GM19328 (cell line): ENCODE data around the gene ARID3A.
A peak's percentile ranks its signal among the peaks of the same experiment; 100 is the strongest.
"Not testable (repeated sequence)": the region's sequence is repeated elsewhere in the genome, so short reads cannot be mapped to it uniquely, and the experiment has no call there.

Experiments
- ATAC-seq: cut with Tn5 transposase; IDR thresholded peaks from one replicate; pipeline ENCODE4 v1.9.1; 2021; ENCODE audit warnings: mild to moderate bottlenecking, moderate library complexity; ENCODE audit not compliant: unreplicated experiment

Gene ARID3A

DNA sequence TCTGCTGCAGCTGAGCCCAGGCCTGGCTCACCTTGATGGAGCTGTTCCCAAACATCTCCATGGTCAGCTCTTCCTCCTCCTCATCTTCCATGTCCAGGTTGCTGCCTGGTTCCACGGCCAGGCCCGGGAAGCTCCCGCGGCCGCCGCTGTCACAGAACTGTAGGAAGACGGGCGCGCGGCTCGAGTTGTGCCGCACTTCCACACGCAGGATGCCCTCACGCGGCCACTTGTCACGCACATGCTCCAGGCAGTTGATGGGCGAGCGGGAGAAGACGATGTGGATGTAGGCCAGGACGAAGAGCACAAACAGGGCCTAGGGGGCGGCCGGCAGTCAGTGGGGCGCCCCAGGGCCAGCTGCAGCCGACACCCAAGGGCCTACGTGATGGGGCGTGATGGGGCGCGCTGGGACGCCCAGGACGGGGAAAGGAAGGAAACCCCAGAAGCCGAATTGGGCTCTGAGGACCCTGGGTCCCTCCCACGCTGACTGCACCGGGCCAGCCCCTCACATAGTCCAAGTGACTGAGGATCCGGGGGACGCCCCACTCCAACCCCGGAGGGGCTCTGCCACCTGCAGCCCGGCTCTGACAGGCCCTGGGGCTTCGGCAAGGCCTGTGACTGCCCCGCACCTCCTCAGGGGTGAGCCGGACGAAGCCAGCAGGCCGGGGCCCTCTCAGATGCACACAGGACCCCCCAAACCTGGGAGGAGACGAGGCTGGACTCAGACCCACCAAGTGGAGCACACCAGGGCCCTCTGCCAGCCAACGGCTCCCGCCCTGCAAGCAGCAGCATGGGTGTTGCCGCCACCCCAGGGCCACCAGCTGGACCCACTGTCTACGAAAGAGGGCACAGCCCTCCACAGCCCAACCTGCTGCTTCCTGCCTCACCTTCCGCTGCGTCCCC lies 88.6 kb downstream of the ARID3A start:
- no peak for ATAC-seq

DNA sequence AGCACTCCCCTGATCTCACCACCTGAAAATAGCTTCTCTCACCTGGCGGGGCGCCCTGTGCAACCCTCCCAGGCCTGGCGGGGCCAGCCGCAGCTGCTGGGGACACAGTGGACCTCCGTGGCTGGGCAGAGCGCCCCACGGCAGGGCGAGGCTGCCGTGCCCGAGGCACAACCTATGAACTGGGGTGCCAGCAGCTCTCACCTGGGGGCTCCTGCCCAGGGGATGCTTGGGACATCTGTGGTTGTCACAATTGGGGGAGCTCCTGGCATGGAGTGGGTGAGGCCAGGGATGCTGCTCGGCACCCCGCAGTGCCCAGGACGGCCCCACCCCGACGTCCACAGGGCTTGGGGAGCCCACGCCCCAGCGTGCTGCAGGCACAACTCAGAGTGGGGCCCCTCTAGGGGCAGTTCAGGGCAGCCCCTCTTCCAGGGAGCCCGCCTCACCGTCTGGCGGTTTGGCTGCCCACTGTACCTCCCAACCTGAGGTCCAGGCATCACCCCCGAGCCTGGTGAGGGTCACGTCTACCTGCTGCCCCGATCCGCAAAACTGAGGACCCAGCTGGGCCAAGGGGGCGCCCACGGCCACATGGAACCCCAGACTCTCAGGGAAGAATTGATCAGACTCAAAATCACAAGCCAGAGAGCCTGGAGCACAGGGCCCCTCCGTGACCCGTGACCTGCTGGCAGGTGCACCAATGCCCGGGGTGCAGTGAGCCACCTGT lies 89.4 kb downstream of the ARID3A start:
- no peak for ATAC-seq

DNA sequence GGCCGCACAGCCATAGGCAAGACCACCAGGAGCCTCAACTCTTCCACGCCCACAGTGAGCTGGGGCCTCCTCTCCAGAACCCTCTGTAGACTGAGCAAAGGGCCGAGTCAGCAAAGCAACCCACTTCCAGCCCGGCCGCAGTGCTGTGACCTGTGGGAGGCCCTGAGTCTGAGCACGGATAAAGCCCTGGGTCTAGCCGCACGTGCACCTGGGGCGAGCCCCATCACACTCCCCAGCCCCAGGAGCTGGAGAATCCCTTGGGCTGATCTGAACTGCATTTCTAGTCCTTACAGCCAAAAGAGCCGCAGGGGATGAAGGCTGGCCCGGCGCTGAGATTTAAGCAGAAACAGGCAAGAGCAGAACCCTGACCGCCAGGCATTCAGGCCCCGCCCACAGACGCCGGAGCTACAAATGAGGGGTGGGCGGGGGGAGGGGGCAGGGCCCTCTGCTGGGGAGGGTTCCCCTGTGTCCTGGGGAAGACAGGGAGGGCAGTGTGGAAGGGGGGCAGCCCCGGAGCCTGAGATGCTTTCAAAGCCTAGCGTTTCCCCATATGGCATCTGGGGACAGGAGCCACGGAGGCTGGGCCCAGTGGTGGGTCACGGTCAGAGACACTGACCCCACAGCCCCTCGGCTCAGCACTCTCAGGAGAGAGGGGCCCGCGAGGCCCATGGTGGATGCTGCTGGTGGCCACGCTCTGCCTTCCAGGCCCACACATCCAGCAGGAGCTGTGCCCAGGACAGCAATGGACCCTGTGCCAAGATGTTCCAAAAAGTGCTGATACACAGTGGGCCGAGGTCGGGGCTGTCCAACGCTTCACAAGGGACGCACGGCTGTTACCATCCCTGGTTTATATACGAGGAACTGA lies 90.2 kb downstream of the ARID3A start:
- ATAC-seq, result no peak

DNA sequence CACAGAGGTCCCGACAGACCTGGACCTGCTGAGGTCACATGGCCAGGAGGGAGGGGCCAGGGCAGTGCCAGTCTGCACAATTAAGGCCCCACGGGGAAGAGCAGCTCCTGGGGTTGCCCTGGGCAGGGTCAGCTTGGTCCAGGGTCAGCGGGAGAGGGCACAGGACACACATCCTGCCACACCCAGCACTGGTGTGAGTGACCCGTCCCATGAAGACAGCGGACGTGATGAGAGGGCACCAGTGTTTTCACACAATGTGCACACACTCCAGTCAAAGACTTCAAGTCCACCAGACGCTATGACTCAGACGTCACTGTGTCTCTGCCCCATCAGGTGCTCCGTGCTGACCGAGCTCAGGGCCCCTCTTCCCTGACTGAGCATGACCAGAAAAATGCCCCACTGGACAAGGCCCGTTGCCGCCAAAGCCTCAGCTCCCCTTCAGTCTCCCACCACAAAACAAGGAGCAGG lies 90.8 kb downstream of the ARID3A start:
- no peak for ATAC-seq

DNA sequence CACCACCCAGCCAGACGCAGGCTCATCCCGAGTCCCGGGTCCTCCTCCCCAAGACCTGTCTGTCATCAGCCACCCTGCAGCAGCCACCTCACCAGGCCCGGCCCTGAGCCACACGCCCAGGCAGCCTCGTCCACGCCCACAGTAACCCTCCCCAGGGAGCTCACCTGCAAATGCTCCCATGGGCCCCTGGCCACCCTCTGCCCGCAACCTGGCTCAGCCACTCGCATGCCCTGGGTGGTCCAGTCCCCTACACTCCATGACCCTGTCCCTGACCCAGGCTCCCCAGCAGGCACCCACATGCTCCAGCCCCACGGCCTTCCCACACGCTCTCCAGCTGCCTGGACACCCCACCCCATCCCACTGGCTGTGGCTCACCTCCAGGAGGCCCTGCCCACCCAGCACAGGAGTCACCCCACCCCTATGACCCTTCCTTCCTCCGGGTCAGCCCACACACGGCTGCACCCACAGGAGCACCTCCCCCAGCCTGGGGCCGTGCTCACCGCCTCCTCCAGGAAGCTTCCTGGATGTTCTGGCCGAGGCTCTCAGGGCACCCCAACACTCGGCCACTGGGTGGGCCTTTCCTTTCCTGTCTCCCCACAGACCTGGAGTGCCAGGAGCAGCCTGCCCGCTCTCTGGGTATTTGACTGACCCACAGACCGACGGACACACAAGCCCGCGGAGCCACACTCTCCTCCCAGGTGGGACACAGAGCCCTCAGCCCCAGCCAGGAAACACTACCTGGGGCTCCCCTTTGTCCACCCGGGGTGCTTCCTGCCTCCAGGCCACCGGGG lies 91.5 kb downstream of the ARID3A start:
- ATAC-seq, result no peak

DNA sequence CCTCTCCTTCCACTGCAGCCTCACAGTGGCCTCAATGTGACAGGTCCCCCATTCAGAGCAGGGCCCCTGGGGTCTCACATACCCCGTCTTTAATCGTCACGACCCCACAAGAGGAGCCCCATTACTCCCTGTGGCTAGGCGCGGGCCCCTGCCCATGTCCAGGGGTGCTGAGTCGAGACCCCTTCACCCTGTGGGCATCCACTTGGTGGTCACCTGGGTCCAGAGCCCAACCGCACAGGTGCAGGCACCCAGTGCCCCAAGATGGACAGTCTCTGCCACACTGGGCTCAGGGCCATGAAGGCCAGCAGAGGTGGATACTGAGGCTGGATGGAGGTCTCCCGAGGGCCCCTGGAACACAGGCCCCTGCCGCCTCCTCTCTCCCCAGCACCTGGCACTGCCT lies 92.1 kb downstream of the ARID3A start:
- ATAC-seq, result no peak

DNA sequence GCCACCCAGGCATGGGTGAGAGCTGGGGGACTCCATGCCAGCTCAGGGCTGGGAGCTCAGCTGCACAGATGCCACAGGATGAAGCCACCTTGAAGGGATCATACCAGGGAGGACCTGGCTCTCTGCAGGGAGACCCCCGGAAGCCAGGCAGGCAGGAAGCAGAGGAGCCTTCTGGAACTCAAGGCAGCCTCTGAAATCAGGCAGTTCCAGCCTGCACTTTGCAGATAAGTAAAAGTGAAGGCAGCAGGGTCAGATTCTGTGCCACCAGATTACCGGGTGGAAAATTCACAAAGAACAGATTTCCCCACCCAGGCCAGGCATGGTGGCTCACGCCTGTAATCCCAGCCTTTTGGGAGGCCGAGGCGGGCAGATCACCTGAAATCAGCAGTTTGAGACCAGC lies 92.6 kb downstream of the ARID3A start:
- no peak for ATAC-seq

DNA sequence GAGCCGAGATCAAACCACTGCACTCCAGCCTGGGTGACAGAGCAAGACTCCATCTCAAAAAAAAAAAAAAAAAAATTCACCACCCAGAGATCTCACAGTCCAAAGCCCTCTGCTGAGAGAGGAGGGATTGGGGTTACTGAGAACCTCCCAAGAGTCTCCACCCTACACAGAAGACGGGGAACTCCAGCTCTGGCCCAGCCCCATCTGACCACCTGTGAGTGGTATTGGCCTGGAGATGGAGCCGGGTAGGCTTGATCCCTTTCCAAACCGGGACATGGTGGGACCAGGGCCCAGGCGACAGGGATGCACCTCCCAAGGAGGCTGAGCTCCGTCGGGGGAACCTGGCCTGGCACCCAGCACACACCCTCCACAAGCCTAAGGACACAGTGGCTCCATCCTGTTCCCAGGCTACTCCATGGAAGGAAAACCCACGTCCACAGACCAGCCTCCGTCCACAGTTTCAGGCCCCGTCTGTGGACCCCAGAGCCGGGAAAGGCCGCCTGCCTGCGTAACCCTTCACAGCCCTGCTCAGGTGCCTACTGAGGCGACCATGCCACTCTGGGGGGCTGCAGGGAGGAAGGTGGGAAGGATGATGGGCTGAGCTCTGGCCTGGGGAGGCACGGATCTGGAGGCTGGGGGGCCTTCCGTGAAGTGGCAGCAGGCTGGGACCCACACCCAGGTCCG lies 93.2 kb downstream of the ARID3A start:
- ATAC-seq, result no peak

DNA sequence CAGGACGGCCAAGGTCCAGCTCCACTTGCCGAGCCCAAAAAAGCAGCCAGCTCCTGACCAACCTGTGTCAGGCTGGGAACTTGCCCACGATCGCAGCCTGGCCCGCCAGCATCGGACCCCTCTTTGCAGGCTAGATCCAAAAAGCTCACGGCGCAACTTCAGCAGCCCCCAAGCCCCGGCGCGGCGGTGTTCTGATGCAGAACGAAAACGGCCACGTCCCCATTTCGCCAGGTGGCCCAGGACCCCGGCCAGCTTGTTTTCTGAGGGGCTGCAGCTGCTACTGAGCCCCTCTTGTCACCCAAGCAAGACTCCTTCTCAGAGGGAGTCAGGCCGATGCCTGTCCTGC lies 93.8 kb downstream of the ARID3A start:
- ATAC-seq, result no peak

DNA sequence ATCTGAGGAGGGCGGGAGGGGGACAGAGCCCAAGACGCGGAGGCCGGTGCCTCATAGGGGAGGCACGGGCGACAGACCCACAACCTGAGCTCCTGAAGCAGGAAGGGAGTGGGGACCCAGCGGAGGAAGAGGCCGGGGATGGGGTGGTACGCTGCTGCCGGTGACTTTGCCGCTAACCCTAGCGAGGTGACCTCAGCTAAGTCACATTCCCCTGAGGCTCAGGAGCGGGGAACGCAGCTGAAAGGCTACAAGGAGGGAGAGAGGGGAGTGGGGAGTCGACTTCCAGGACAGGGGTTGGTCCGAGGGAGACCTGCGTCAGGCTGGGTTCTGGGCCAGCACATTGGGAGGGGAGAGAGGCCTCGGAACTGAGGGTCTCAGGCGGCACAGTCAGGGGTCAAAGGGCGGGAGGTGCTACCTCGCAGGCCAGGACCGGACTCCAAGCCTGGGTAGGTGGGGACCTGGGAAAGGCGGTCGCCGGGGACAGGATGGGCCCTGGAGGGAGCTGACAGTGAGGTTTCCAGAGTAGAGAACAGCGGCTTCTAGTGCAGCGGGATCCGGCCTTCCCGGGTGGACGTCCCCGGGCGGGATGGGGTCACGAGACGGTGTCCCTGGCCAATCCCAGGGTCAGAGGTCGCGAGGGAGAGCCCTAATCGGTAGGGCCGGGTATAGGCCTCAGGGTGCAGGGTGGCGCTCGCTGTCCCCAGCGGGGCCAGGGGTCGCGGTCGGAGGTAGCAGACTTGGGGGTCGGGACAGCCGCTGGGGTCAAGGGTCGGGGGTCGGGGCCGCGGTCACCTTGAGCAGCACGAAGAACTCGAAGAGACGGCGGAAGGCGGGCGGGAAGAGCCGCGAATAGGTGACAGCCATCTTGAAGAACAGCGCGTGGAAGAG lies 94.4 kb downstream of the ARID3A start:
- ATAC-seq, result no peak

DNA sequence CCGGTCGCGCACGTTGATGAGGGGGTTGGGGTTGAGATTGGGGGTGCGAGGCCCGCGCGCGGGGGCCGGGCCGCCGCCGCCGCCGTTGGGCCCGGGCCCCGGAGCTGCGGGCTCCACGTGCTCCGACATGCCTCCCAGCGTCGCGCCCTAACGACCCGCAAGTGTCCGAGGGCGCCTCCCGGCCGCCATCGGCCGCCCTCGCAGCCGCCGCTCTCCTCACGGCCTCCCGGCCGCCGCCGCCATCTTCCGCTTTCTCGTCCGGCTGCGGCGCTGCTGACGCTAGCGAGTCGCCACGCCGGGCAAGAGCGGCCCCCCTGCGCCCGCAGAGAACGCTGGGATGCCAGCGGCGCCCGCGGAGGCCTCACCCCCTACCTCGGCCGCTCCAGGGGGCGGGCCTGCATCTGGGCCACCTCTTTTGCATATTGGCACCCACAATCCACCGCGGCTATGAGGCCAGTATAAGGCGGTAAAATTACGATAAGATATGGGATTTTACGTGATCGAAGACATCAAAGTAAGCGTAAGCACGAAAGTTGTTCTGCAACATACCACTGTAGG lies 95.1 kb downstream of the ARID3A start, which contains the start of gene TMEM259:
Gene TMEM259 (minus strand): TSS at position 256 of the 558 bp plus-strand sequence. CDS start 127 bp downstream, at position 129.
- peak; percentile 73 for ATAC-seq

DNA sequence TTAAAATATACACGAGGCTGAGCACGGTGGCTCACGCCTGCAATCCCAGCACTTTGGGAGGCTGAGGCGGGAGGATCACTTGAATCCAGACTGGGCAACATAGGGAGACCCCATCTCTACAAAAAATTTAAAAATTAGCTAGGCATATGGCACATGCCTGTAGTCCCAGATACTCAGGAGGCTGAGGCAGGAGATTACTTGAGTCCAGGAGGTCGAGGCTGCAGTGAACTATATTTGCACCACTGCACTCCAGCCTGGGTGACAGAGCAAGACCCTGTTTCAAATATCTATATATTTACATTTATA lies 98.0 kb downstream of the ARID3A start:
- ATAC-seq, result not testable (repeated sequence)

DNA sequence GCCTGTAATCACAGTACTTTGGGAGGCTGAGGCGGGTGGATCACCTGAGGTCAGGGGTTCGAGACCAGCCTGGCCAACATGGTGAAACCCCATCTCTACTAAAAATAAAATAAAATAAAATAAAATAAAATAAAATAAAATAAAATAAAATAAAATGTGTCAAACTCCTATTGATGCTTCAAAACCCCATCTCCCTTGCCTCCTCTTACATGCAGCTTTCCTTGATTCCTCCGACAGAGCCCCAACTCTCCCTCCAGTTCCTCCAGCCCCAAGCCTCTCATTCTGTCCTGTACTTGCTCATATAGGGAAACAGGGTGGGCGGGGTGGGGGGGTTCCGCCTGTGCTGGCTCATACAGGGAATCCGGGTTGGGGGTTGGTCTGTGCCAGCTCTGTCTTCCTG lies 99.2 kb downstream of the ARID3A start:
- ATAC-seq, result not testable (repeated sequence)
